Stimulated activated CD4-positive, alpha-beta T cell treated with anti-CD3 and anti-CD28 coated beads, Interleukin-12 subunit alpha, Interleukin-12 subunit beta, amount 100 ng/mL, for 24 hours (primary cell): ENCODE results near the gene VPS41.
"Not testable (repeated sequence)": the region's sequence is repeated elsewhere in the genome, so short reads cannot be mapped to it uniquely, and the experiment has no call there.

ENCODE experiments used
- DNase-seq, 2 experiments: peaks; one replicate each; pipeline ENCODE4 v3.0.0-alpha.2; 2020; ENCODE audit warnings: low read depth in 2 of 2

The VPS41 gene

GRCh38 chr7:38855386-38855785 lies 53.6 kb downstream of the VPS41 start:
- no peak for DNase-seq

DNA sequence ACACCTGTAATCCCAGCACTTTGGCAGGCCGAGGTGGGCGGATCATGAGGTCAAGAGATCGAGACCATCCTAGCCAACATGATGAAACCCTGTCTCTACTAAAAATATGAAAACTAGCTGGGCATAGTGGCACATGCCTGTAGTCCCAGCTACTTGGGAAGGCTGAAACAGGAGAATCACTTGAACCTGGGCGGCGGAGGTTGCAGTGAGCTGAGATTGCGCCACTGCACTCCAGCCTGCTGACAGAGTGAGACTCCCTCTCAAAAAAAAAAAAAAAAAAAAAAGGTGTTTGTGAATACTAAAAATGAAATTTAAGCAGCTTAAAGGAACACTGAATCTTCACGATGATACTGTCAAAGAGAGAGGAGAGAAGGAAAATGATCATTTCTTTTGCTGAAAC lies 54.0 kb downstream of the VPS41 start:
- DNase-seq: not testable (repeated sequence)

GRCh38 chr7:38851321-38851720 lies 57.7 kb downstream of the VPS41 start:
- DNase-seq: no peak

- DNase-seq: no peak
Observed at GRCh38 chr7:38846280-38846679, 62.7 kb downstream of the VPS41 start.

DNA sequence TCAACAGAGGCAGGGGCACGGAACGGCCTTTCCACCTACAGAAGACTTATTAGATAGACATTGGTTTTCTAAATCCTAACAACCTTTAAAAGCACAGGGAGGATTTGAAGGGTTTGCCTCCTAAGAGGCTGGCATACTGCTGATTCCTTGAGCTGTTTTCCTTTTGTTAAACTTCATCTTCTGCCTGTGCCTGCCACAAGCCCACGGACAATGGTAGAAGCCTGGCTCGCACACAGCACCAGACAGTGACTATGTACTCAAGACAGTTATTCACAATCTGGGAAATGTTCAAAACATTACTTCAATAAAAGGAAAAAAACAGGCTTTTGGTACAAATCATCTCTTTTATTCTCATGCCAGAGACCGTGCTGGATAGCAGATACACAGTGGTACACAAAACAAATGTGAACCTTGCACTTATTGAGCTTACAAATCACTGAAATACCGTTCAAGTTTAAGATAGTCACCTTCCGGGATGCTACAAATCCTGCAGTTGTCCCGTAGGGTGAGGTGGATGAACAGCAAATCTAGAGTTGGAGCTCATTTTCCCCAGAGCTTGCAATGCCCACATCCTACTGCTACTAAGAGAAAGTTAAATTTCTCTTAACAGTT lies 63.9 kb downstream of the VPS41 start:
- DNase-seq: no peak

DNA sequence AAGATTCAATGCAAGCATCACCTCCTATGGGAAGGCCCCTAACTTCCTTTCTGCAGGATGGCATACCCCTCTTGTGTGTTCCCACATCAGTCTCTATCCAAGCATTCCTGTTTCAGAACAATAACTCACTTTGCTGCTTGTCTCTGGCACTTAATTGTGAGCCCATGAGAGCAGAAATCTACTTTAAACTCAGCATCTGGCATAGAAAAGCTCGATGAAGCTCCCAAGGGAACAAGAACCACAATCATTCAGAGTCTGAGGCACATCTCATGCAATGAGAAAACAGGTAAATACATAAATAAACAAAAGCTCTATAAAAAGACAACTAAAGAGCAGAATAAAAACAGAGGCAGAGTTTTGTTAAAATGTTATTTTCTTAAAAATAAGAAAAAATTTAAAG lies 66.2 kb downstream of the VPS41 start:
- DNase-seq: no peak

GRCh38 chr7:38840736-38841460 lies 68.1 kb downstream of the VPS41 start:
- no peak for DNase-seq

GRCh38 chr7:38839851-38840250 lies 69.1 kb downstream of the VPS41 start:
- DNase-seq: no peak

GRCh38 chr7:38838725-38839385 lies 70.1 kb downstream of the VPS41 start:
- no peak for DNase-seq

DNA sequence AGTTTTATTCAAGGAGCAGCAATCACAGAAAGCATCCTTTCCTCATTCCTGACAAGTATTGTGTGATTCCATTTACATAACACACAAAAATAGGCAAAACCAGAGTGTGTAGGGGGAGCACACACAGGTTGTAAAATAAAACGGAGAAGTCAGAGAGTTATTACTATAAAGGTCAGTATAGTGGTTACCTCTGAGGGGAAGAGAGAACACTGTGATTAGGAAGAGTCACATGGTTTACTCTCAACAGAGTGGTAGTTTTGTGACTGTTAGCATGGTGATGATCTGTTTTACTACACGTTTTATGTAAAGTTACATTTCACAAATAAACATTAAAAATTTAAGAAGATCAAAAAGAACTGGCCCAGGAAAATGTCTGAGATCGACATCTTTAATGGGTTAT lies 74.6 kb downstream of the VPS41 start:
- DNase-seq: no peak

DNA sequence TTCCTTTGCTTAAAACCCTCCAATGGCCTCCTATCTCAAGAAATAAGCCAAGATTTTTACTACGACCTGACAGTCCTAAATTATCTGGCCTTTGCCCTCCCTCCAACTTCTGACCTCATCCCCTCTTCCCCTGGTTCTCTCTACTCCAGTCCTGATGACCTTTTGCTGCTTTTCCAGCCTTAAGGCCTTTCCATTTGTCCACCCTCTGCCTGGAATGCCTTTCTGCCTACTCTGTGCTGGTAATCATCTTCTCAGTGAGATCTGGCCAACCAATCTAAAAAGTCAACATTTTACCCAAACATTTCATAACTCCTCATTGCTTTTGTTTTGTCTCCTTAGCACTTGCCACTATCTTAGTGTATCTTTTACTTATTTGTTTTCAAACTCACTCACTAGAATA lies 75.7 kb downstream of the VPS41 start:
- no peak for DNase-seq

DNA sequence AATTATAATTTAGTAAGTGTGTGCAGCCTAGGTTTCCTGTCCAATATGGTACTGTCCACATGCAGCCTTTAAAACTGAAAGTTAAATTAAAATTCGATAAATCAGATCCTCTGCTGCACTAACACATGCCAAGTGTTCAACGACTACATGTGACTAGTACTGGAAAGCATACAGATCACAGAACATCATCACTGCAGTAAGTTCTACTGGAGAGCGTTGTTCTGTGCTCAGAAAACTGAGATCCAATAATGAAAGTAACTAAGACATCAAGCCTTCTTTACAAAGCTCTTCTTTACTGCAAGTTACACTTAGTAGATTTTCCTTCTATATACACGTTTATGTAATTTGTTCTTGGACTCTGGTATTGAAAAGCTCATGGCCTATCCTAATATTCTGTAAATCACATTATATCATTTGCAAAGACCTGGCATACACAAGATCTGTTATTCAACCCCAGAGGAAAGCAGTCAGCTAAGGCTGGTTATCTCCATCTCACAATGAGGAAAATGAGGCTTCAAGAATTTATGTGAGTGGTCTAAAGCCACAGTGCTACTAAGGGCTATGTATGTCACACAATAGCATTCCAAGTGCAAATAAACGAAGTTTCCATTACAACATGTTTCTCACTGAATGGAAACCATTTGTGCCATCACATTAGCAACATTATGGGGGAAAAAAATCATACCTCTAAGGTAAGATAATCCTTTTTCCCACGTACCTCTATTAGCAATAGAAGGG lies 77.6 kb downstream of the VPS41 start:
- DNase-seq: no peak

- no peak for DNase-seq
Observed at GRCh38 chr7:38830826-38831225, 78.2 kb downstream of the VPS41 start.

- DNase-seq: no peak
Observed at GRCh38 chr7:38829488-38830165, 79.4 kb downstream of the VPS41 start.

- DNase-seq: no peak
Observed at GRCh38 chr7:38828026-38828425, 81.0 kb downstream of the VPS41 start.

DNA sequence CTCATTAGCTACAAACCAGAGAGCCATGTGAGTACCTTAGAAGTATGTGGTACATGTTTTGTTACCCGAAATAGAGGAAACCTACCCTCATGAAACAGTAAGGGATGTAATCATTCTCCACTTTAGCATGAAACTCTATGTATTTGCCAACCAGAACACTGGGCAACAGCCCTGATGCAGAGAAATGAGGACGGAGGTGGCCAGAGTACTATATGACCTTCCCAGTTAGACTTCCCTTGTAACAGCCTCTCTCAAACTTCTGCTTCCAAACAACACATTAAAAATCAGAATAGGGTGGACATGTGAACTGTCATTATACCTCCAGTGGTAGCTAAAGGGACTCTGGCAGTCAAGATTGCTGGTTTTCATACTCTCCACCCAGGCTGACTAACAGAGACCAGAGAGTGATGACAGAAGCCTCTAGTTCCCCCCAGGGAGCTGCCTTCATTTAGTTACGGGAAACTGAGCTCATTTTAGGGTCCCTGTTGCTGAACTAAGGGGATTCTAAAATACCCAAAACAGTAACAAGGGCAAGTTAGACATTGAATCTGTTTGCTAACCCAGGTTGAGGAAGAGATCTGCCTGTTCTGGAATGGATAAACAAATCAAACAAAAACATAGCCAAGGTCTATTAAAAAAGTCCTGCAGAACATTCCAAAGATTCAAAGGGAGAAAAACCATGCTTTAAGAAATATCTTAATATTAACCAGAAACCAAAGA lies 83.1 kb downstream of the VPS41 start:
- DNase-seq: no peak

DNA sequence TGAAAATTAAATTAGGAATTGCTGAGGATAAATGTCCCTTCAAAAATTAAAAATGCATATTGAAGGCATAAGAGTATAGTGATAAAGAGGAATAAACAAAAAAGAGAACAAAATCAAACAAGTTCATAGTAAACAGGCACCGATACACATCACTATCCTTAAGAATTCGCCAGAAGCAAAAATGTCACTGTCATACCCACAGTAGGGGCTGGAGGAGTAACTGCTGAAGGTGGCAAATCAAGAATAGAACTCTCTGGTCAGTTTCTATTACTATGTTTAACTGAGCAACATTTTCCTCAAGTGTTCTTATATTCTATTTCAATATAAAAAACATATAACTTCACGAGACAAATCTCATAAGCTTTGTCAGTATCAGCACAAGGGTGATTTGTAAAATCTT lies 84.0 kb downstream of the VPS41 start:
- no peak for DNase-seq

GRCh38 chr7:38822549-38822948 lies 86.4 kb downstream of the VPS41 start:
- DNase-seq: no peak

GRCh38 chr7:38820571-38820970 lies 88.4 kb downstream of the VPS41 start:
- DNase-seq: no peak

GRCh38 chr7:38819463-38819862 lies 89.5 kb downstream of the VPS41 start:
- DNase-seq: no peak

DNA sequence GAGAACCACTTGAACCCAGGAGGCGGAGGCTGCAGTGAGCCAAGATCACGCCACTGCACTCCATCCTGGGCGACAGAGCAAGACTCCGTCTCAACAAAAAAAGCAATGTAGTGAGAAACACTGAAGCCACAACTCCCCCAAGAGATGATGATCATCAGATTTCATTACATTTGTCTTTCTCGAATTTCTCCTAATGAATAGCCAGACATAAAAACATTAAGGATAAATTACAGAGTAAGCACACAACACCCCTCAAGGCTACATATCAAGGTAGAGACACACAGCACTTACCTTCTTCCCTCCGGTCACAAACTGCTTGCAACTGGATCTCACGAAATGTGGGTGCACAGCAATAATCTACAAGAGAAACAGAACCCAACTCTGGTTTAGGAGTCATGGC lies 91.5 kb downstream of the VPS41 start:
- no peak for DNase-seq
